HG02885 (cell line): Measurements from ENCODE around the gene UBE3C.
"Not testable (repeated sequence)": the region's sequence is repeated elsewhere in the genome, so short reads cannot be mapped to it uniquely, and the experiment has no call there.

ENCODE experiments used
- ATAC-seq: cut with Tn5 transposase; IDR thresholded peaks from one replicate; pipeline ENCODE4 v1.9.1; 2021; ENCODE audit warnings: mild to moderate bottlenecking; ENCODE audit not compliant: unreplicated experiment, poor library complexity

UBE3C gene

GRCh38 chr7:157233677-157234076 lies 95.0 kb downstream of the UBE3C start:
- ATAC-seq: no peak

GRCh38 chr7:157234271-157234670 lies 95.5 kb downstream of the UBE3C start:
- ATAC-seq: no peak

- ATAC-seq: no peak
Measured at GRCh38 chr7:157235357-157236333, 96.9 kb downstream of the UBE3C start.

- ATAC-seq: no peak
Measured at GRCh38 chr7:157238087-157238486, 99.4 kb downstream of the UBE3C start.

- ATAC-seq: no peak
Measured at GRCh38 chr7:157239571-157240270, 101.0 kb downstream of the UBE3C start.

- ATAC-seq: no peak
Measured at GRCh38 chr7:157241631-157242030, 102.9 kb downstream of the UBE3C start.

GRCh38 chr7:157244516-157245294 lies 106.0 kb downstream of the UBE3C start:
- no peak for ATAC-seq

GRCh38 chr7:157246052-157246451 lies 107.3 kb downstream of the UBE3C start:
- no peak for ATAC-seq

GRCh38 chr7:157248659-157249058 lies 109.9 kb downstream of the UBE3C start:
- ATAC-seq: no peak

- ATAC-seq: peak; percentile 80
Measured at GRCh38 chr7:157250605-157251228, 112.0 kb downstream of the UBE3C start.

GRCh38 chr7:157251817-157252216 lies 113.1 kb downstream of the UBE3C start:
- ATAC-seq: not testable (repeated sequence)

GRCh38 chr7:157253850-157254249 lies 115.1 kb downstream of the UBE3C start:
- no peak for ATAC-seq

GRCh38 chr7:157254781-157255180 lies 116.1 kb downstream of the UBE3C start:
- ATAC-seq: not testable (repeated sequence)

- ATAC-seq: no peak
Measured at GRCh38 chr7:157255201-157255606, 116.5 kb downstream of the UBE3C start.

- no peak for ATAC-seq
Measured at GRCh38 chr7:157263156-157263555, 124.4 kb downstream of the UBE3C start.

- ATAC-seq: no peak
Measured at GRCh38 chr7:157265051-157265450, 126.3 kb downstream of the UBE3C start.

- no peak for ATAC-seq
Measured at GRCh38 chr7:157266272-157266671, 127.5 kb downstream of the UBE3C start.

- ATAC-seq: no peak
Measured at GRCh38 chr7:157267516-157267915, 128.8 kb downstream of the UBE3C start.

GRCh38 chr7:157267956-157268355 lies 129.2 kb downstream of the UBE3C start:
- ATAC-seq: no peak

- no peak for ATAC-seq
Measured at GRCh38 chr7:157268540-157268939, 129.8 kb downstream of the UBE3C start.
